ENCODE results near the gene RREB1. TPM values are rescaled to one million over a fixed set of nuclear protein-coding genes. Genes with fewer than 3 reads are reported as not detected.

Gene RREB1
- total RNA-seq, 1 donor from 2014 or later, result 18.9 TPM

DNA sequence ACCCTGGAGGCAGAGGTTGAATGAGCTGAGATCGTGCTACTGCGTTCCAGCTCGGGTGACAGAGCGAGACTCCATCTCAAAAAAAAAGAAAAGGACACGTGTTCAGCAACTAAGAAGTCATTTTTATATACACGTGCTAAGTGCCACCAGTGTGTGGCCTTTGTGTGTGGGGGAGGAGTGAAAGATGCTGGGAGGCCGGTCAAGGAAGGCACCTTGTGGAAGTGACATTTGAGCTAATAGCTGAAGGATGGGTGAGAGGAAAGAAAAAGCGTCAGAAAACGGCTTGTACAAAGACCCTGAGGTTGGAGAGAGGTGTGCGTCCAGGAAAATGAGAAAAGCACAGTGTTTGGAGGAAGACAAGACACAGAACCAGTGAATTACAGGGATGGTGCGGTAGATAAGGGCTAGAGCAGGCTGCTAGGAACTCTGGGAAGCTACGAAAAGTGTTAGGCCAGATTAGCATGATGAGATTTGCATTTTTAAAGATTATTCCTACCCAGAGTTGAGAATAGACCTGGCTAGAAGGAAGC, 11.6 kb downstream of the RREB1 start:
- intact Hi-C loops (cut with micrococcal nuclease), result no loop called here

DNA sequence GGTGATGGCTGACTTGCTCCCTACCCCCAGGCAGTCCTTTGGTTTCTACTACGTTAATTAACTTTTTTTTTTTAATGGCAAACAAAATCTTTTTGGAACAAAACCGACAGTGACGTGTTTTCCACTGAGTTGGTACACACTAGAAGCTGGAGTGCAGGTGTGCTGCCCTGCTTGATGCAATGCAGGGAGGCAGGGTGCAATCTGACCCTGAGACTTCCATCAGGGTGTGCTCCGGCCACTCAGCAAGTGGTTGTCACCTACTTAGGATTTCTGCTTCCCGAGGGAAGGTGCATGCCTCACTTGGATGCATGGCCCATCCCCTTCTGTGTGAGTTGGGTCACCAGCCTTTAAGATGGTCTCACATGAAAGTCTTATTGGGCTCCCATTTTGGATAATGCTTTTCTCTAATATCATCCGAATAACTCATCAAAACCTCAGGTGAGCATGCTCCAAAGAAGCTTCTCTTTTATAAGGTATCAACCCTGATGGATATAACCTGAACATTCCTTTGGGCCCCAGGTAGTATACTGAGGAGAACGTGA, 14.0 kb downstream of the RREB1 start:
- intact Hi-C loops (cut with micrococcal nuclease), result no loop called here

DNA sequence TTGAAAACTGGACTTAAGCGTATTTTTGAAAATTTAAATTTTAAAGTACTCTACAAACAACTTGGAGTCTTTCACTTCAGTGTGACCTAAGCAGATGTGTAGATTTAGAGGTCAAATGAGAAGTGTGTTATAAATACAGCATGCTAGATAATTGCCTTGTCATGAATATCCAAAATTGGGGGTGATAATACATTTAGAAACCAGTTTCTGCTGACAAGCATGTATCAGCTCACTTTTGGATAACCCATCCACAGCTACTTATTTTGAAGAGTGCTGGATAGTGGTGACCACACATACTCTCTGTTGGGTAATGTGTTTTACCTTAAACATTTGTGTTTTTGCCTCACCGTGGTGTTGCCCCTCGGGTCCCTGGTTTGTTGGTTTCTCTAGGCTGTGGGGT, 14.9 kb downstream of the RREB1 start:
- intact Hi-C loops (cut with micrococcal nuclease), result no loop called here

GRCh38 chr6:7124114-7124513, 16.4 kb downstream of the RREB1 start:
- intact Hi-C loops (cut with micrococcal nuclease), result no loop called here

DNA sequence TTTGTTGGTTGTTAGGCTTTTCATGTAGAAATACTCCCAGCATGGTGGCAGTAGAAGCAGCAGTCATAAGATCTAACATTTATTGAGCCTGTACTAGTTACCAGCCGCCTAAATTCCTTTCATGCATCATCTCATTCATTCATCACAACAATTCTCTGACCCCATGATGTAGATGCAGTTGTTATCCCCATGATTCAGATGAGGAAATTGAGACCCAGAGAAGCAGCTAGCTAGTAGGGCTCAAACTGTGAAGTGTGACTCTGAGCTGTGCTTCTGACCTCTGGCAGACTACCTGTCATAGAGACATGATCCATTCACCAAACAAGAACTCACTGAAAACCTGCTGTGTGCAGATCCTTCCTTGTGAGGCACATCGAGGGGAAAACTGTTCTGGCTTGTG, 16.9 kb downstream of the RREB1 start:
- intact Hi-C loops (cut with micrococcal nuclease), result no loop called here

DNA sequence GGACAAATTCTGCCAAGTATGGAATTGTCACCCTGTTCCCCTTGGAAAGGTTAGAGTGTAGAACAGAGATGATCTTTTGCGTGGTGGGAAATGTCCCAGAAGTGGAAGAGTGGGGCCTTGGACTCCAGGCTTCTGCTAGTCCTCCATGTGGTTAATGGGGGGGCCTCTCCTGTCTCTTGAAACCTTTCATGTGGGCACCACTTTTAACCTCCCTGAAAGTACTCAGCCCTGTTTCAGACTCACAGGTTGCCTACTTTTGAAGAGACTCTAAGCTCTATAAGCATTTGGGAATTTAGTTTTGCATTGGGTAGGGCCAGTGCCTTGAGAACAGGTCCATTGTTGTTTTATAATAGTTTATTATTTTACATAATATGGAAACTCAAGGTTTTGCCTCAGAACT, 17.5 kb downstream of the RREB1 start:
- intact Hi-C loops (cut with micrococcal nuclease), result no loop called here

DNA sequence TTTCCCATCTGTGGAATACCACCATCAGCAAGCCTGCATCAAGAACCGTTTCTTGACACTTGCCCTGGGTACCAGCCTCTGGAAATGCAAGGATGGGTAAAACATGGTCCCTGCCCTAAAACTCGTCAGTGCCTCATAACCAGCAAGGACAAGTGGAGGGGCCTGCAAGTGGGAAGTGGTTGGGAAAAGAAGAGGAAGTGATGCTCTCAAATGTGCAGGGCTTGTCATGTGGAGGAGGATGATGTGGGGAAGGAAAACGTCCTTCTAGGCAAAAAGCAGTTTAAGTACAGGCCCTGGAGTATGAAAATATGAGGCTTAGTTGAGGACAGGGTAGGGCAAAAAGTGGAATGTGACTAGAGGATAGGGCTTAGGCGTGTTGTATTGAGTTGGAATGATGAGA, 19.0 kb downstream of the RREB1 start:
- intact Hi-C loops (cut with micrococcal nuclease), result no loop called here

- intact Hi-C loops (cut with micrococcal nuclease), result no loop called here
Observed at GRCh38 chr6:7127680-7128079, 19.9 kb downstream of the RREB1 start.

DNA sequence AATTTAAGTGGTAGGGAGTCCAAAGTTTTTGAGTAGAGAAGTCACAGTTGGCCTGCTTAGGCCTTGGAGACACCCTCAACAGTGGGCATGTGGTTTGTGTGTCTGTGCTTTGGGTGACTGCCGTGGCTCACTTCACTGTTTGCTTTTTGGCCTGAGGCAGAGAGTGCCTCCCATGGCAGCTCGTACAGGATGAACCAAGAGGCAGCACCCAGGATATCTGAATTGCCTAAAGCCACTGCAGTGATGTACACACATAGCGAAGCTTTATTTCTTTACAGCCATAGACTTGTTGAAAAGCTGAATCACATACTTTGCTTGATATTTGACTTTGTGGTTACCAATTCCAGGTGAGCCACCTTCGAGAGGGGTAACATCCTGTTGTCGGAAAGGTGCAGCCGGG, 21.6 kb downstream of the RREB1 start:
- intact Hi-C loops (cut with micrococcal nuclease), result no loop called here

DNA sequence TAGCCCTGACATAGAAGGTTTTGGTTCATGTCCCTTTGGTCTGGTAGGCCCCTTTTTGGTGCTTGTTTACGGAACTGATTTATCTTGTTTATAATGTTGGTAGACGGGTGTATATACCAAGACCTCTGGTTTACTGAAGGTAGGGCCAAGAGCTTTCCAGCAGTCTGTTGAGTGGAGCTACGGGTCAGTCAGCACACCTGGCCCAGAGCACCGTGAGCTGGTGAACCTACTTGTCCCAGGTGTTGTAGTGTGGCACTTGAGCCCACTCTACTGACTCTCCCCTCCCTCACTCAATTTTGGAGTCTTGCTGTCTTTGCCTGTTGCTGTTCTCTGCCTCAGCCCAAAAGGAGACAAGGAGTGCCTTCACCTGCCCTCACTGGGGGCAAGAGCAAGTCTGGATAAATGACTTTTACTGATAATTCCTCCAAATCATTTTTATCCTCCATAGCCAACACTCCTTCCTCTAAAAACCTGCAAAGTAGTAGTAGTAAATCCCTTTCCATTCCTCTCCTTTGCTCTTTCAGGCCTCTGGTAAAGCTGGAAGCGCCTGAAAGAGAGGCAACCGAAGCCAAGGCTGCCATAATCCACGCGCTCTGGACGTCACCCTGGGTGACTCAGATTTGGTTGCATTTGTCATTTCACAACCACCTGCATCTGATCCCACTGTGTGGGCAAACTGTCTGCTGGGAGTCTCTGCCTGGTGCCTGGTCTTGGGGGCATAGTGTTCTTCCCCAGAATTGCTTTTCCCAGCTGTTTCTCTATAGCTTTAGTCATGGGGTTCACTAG, 22.2 kb downstream of the RREB1 start:
- intact Hi-C loops (cut with micrococcal nuclease), result loop anchor here (5.0 kb wide), 1 partner anchor 1068 kb away; no protein-coding TSS in a partner anchor

DNA sequence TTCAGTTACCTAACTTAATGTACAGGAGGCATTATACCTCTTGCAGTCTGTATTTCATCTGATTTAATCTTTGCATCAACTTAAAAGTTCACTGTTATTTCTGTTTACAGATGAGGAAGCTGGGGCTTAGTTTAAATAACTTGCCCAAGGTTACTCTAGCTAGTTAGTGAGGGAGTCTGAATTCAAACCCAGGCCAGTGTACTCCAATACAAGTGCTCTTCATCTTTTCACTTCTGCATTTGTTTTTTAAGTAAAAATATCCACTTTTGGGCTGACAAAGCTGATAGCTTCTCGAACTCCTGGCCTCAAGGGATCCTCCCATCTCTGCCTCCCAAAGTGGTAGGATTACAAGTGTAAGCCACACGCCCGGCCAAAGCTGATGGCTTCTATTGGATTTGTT, 23.6 kb downstream of the RREB1 start:
- intact Hi-C loops (cut with micrococcal nuclease), result loop anchor here (5.0 kb wide), 1 partner anchor 1069 kb away; no protein-coding TSS in a partner anchor

GRCh38 chr6:7132398-7133035, 24.8 kb downstream of the RREB1 start:
- intact Hi-C loops (cut with micrococcal nuclease), result loop anchor here (5.0 kb wide), 1 partner anchor 1070 kb away; no protein-coding TSS in a partner anchor

DNA sequence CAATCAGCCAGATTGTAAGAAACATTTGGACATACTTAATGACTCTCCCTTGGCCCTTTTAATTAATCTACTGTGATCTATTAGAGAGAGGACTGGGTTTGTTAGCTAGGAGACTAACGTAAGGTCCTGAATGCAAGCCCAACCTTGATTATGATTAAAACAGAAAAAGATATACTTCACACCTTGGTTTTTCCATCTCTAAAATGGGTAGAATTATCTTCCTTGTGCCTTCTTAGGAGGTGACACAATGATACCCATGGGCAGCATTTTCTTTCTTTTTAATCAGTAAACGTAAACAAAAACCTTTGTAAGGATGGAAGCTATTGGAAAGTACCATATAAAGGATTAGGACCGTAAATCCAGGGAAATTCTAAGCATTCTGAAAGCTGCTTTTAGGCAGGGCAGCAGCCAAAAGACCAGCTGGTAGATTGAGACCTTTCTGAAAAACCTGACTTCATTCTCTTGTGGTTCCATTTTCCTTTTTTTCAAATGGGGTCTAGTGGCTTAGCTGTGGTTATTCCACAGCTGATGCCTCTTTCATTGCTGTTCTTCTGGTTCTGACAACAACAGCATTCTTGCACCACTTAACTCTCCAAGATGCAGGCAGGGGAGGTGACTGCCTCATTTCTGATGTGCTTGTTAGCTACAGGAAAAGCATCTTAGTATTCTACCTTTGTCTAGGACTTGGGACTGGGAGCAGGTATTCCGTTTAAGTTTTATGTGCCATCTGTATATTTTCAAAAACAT, 27.4 kb downstream of the RREB1 start:
- intact Hi-C loops (cut with micrococcal nuclease), result loop anchor here (5.0 kb wide), 3 partner anchors 338 to 1073 kb away; partner anchors contain the start of gene EEF1E1

GRCh38 chr6:7135755-7136154, 28.0 kb downstream of the RREB1 start:
- intact Hi-C loops (cut with micrococcal nuclease), result loop anchor here (2.0 to 5.0 kb wide), 3 partner anchors 63 to 967 kb away; partner anchors contain the start of gene EEF1E1

DNA sequence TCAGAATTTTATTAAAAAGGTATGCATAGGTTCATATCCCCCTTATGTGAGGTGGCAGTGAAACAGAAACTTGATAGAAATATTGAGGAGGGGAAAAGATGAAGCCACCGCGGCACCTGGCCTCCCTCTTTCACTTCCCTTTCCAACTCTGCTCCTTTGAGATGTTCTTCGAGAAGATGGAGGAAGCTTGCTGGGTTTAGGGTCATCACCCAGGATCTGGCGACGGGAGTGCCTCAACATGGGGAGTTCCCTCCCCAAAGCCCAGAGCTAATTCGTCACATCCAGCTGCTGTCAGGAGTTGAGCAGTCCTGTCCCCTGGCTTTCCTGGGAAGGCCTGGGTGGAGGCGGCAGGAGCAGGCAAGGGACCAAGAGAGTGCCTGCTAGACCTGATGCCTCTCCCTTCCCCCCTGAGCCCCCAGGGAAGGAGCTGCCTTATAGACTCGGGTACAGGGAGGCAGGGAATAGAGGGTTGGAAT, 29.1 kb downstream of the RREB1 start:
- intact Hi-C loops (cut with micrococcal nuclease), result loop anchor here (1.0 to 5.0 kb wide), 7 partner anchors 9 to 965 kb away; partner anchors contain the start of genes CAGE1, EEF1E1 and RIOK1

DNA sequence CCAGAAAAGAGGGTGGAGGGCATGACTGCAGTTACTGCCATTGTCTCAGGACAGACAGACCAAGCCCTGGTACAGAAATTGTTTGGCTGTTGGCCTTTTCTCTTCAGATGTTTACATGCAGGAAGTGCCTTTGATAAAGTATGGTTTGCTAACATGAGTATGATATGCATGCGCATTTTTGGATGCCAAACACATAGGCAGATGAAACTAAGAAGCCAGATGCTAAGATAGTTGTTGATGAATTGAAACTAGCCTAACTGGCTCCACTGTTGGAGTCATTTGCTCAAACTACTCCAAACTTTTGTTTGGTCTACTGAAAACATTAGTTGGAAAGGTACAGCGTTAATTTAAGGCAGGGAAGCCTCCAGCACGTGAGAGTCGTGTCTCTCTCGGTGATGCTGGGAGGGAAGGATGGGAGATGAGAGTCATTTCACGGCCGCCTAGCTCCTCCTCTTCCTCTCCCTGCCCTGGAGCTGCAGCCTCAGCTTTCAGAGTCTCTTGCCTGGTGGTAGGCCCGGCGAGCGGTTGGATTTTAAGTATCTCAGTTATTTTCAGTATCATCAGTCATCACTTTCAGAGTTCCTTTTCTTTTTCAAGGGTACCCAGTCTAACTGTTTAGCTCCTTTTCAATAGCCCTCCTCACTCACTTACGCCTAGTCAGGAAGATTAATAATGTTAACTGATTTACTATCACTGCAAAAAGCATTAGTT, 29.7 kb downstream of the RREB1 start:
- intact Hi-C loops (cut with micrococcal nuclease), result loop anchor here (1.0 to 5.0 kb wide), 7 partner anchors 9 to 965 kb away; partner anchors contain the start of genes CAGE1, EEF1E1 and RIOK1

DNA sequence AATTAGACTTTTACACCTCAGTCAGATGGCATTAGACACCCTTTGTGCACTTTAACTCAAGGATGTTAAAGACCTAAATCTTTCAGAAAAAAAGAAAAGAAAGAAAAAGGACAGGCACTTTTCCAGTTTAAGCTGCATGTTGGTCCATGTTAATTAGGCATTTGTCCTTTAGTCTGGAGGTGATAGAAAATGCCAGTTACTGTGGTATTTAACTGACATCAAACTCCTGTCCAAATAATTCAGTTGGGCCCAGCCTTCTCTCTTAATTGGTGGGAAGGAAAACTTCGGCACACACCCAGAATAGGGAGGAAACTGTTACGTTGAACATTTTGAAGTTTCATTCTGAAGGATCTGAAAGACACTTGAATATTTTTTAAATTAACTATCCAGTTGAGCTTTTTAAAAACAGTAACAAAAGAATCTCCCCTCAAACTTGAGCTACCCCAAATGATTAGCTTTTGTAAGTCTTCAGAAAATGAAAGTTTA, 30.3 kb downstream of the RREB1 start:
- intact Hi-C loops (cut with micrococcal nuclease), result loop anchor here (5.0 kb wide), 2 partner anchors 341 to 964 kb away; partner anchors contain the start of gene EEF1E1

- intact Hi-C loops (cut with micrococcal nuclease), result loop anchor here (5.0 kb wide), 2 partner anchors 342 to 963 kb away; partner anchors contain the start of gene EEF1E1
Observed at GRCh38 chr6:7138921-7139358, 31.2 kb downstream of the RREB1 start.

- intact Hi-C loops (cut with micrococcal nuclease), result loop anchor here (2.0 to 10.0 kb wide), 7 partner anchors 329 to 1295 kb away; partner anchors contain the start of genes BLOC1S5, EEF1E1 and SLC35B3
Observed at GRCh38 chr6:7139835-7140470, 32.2 kb downstream of the RREB1 start.
